ENCODE results near the gene ERG. TPM values are rescaled to one million over a fixed set of nuclear protein-coding genes. Genes with fewer than 3 reads are reported as not detected.
A peak's percentile ranks its signal among the peaks of the same experiment; 100 is the strongest.

Gene ERG
- total and polyA plus RNA-seq, 9 of the 15 experiments (the other 6 are each of a cell fraction or from before 2014, with no cell fraction given) = 0.06 TPM; not detected in 8

- Histone ChIP-seq H3K27ac (ENCODE audit: extremely low read depth, low read depth, low read length) (no peak overlapping the region), H2AFZ (ENCODE audit: low read depth, low read length) (no peak overlapping the region), H3K4me2 (ENCODE audit: insufficient read depth, low read length) (no peak overlapping the region), H3K36me3 (ENCODE audit: control insufficient read depth, insufficient read depth, low read length) (no peaks in the 10 kb centered on the region), H3K79me2 (ENCODE audit: control insufficient read depth, insufficient read depth, low read length) (no peaks in the 10 kb centered on the region), H3K4me3 (no peak overlapping the region), H3K9ac (ENCODE audit: insufficient read depth in 1 of 2, low read depth in 2 of 2, low read length in 2 of 2) (no peak overlapping the region), H3K9me1 (ENCODE audit: control insufficient read depth, insufficient read depth, low read length) (no peaks in the 10 kb centered on the region), H3K27me3 (ENCODE audit: control insufficient read depth in 2 of 2, insufficient read depth in 2 of 2, low read length in 2 of 2) (peaks cover 0 to 4% of the 10 kb centered on the region in 2 experiments; a peak in 1 of 5 replicates), H3K4me1 (replicated peaks in 1 of 2; ENCODE audit: control insufficient read depth in 2 of 2, insufficient read depth in 2 of 2, low read length in 2 of 2) (no peaks in the 10 kb centered on the region), H4K20me1 (replicated peaks; ENCODE audit: control insufficient read depth, insufficient read depth, low read length) (no peaks in the 10 kb centered on the region), H3K9me3 (replicated peaks; ENCODE audit: control insufficient read depth, insufficient read depth, low read depth, low read length) (no peaks in the 10 kb centered on the region)
- DNase-seq (ENCODE audit: extremely low read depth in 1 of 4, low spot score in 3 of 4) (no peak), FAIRE-seq (no peak), ATAC-seq (no peak)
- TF ChIP-seq CREBBP (IDR thresholded peaks at IDR 0.05; ENCODE audit: low read depth, low read length) = no peak
- TF ChIP-seq, protein P1, sequence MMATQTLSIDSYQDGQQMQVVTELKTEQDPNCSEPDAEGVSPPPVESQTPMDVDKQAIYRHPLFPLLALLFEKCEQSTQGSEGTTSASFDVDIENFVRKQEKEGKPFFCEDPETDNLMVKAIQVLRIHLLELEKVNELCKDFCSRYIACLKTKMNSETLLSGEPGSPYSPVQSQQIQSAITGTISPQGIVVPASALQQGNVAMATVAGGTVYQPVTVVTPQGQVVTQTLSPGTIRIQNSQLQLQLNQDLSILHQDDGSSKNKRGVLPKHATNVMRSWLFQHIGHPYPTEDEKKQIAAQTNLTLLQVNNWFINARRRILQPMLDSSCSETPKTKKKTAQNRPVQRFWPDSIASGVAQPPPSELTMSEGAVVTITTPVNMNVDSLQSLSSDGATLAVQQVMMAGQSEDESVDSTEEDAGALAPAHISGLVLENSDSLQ (IDR thresholded peaks at IDR 0.05) = peak; percentile 53
- peak; percentile 34 for TF ChIP-seq MEIS2 (IDR thresholded peaks at IDR 0.05; ENCODE audit: partially characterized antibody)
- ChIA-PET CTCF (ENCODE audit: low intra/inter-chr PET ratio) (no interaction called here), POLR2A (no interaction called here)
- 0% methylated on average over 2 of the region's 2 CpGs for WGBS (ENCODE audit: insufficient coverage, low coverage, missing lambda C conversion rate)
- in situ Hi-C loops (cut with MboI) = no loop called here
- BruUV-seq (replicated peaks) = no TSS peak
- intact Hi-C loops (cut with micrococcal nuclease) = no loop called here
Measured at GRCh38 chr21:38454702-38455101, 43.6 kb downstream of the ERG start.

GRCh38 chr21:38454161-38454560 is 44.1 kb downstream of the ERG start:
- Histone ChIP-seq H4K20me1 (replicated peaks; ENCODE audit: control insufficient read depth, insufficient read depth, low read length) (no peaks in the 10 kb centered on the region), H3K4me3 (no peak overlapping the region), H3K4me1 (replicated peaks in 1 of 2; ENCODE audit: control insufficient read depth in 2 of 2, insufficient read depth in 2 of 2, low read length in 2 of 2) (no peaks in the 10 kb centered on the region), H3K79me2 (ENCODE audit: control insufficient read depth, insufficient read depth, low read length) (no peaks in the 10 kb centered on the region), H3K27ac (ENCODE audit: extremely low read depth, low read depth, low read length) (no peak overlapping the region), H3K27me3 (ENCODE audit: control insufficient read depth in 2 of 2, insufficient read depth in 2 of 2, low read length in 2 of 2) (peaks cover 0 to 4% of the 10 kb centered on the region in 2 experiments; a peak in 1 of 5 replicates), H3K9me1 (ENCODE audit: control insufficient read depth, insufficient read depth, low read length) (no peaks in the 10 kb centered on the region), H3K9ac (ENCODE audit: insufficient read depth in 1 of 2, low read depth in 2 of 2, low read length in 2 of 2) (no peak overlapping the region), H3K4me2 (ENCODE audit: insufficient read depth, low read length) (no peak overlapping the region), H3K9me3 (replicated peaks; ENCODE audit: control insufficient read depth, insufficient read depth, low read depth, low read length) (no peaks in the 10 kb centered on the region), H2AFZ (ENCODE audit: low read depth, low read length) (no peak overlapping the region), H3K36me3 (ENCODE audit: control insufficient read depth, insufficient read depth, low read length) (no peaks in the 10 kb centered on the region)
- ATAC-seq (no peak), FAIRE-seq (no peak), DNase-seq (ENCODE audit: extremely low read depth in 1 of 4, low spot score in 3 of 4) (no peak)
- ChIA-PET POLR2A (no interaction called here), CTCF (ENCODE audit: low intra/inter-chr PET ratio) (no interaction called here)
- in situ Hi-C loops (cut with MboI) = no loop called here
- intact Hi-C loops (cut with micrococcal nuclease) = no loop called here
- BruUV-seq (replicated peaks) = no TSS peak
- 0% methylated on average over 3 of the region's 3 CpGs for WGBS (ENCODE audit: insufficient coverage, low coverage, missing lambda C conversion rate)
- TF ChIP-seq ZNF75A (CRISPR knock-in tag; IDR thresholded peaks at IDR 0.05) = no peak
- TF ChIP-seq TCF15 (CRISPR knock-in tag; IDR thresholded peaks at IDR 0.05) = no peak
- TF ChIP-seq ZC3H11A (IDR thresholded peaks at IDR 0.05; ENCODE audit: low read depth, low read length) = no peak
- no peak for TF ChIP-seq TCFL5 (CRISPR knock-in tag; conservative IDR thresholded peaks at IDR 0.05)
- TF ChIP-seq ZBED1 (IDR thresholded peaks at IDR 0.05) = no peak
- no peak for TF ChIP-seq ZMIZ1 (IDR thresholded peaks at IDR 0.05; ENCODE audit: low read depth in 2 of 2, low read length in 2 of 2)
